Stimulated activated naive B cell treated with anti-CD40 and anti-IgM and Interleukin-4, amounts not matched to agents 10 μg/mL and 1 μg/mL and 100 μg/mL, for 72 hours (primary cell): ENCODE results near the gene TMEM106A.
"Not testable (repeated sequence)": the region's sequence is repeated elsewhere in the genome, so short reads cannot be mapped to it uniquely, and the experiment has no call there.

Experiments
- ATAC-seq, 2 donors: fragments of 150-1000 bp; cut with Tn5 transposase; replicated peaks; 2 replicates each; pipeline ENCODE4 v1.10.0; 2021; ENCODE audit warnings: moderate library complexity in 1 of 2
- DNase-seq: peaks from one replicate; pipeline ENCODE4 v3.0.0; 2021
- H3K27ac Mint-ChIP-seq: one replicate; pipeline ENCODE4 v1.8.0; 2022; ENCODE audit warnings: mild to moderate bottlenecking, mixed read lengths
- H3K27me3 Mint-ChIP-seq, 2 donors: one replicate each; pipeline ENCODE4 v1.8.0; 2022; ENCODE audit warnings: mixed read lengths in 2 of 2
- H3K36me3 Mint-ChIP-seq, 2 donors: one replicate each; pipeline ENCODE4 v1.8.0; 2022; ENCODE audit warnings: mixed read lengths in 2 of 2, mild to moderate bottlenecking in 1 of 2
- H3K4me1 Mint-ChIP-seq, 2 donors: one replicate each; pipeline ENCODE4 v1.8.0; 2022; ENCODE audit warnings: mixed read lengths in 2 of 2, mild to moderate bottlenecking in 1 of 2
- H3K4me3 Mint-ChIP-seq, 2 donors: one replicate each; pipeline ENCODE4 v1.8.0; 2022; ENCODE audit warnings: mild to moderate bottlenecking in 2 of 2, mixed read lengths in 2 of 2, moderate library complexity in 1 of 2
- H3K9me3 Mint-ChIP-seq, 2 donors: one replicate each; pipeline ENCODE4 v1.8.0; 2022; ENCODE audit warnings: mixed read lengths in 2 of 2, mild to moderate bottlenecking in 1 of 2

Gene TMEM106A

GRCh38 chr17:43211480-43212402 lies at the start of gene TMEM106A:
Gene TMEM106A (plus strand): TSS chr17:43211875. CDS start chr17:43213042, 1,167 bp downstream.
- peak; percentile 89 to 91 for ATAC-seq
- Mint-ChIP-seq H3K27me3 (no peaks in the 10 kb centered on the region), H3K4me1 (peaks cover 29 to 36% of the 10 kb centered on the region in 2 donors), H3K36me3 (peaks cover 14 to 31% of the 10 kb centered on the region in 2 donors), H3K27ac (peak within 1 kb of the TSS; percentile 94), H3K9me3 (no peaks in the 10 kb centered on the region), H3K4me3 (peak within 1 kb of the TSS; percentile 97 to 98)
- peak; percentile 63 for DNase-seq

DNA sequence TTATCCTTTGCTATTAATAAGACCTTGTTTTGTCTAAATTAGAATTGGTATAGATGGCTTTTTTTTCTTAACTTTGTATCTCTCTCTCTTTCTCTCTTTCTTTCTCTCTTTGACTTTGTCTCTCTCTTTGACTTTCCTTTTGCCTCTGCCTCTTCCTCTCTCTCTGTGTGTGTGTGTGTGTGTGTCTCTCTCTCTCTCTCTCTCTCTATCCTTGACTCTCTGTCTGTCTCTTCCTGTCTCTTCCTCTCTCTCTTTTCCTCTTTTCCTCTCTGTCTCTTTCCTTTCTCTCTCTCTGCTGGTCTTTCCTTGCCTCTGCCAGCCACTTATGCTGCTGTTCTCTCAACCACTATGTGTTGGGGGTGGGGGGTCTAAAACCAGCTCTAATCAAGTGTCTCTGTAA lies 45.7 kb upstream of the TMEM106A start:
- H3K27ac Mint-ChIP-seq = peak overlapping the region; percentile 26

DNA sequence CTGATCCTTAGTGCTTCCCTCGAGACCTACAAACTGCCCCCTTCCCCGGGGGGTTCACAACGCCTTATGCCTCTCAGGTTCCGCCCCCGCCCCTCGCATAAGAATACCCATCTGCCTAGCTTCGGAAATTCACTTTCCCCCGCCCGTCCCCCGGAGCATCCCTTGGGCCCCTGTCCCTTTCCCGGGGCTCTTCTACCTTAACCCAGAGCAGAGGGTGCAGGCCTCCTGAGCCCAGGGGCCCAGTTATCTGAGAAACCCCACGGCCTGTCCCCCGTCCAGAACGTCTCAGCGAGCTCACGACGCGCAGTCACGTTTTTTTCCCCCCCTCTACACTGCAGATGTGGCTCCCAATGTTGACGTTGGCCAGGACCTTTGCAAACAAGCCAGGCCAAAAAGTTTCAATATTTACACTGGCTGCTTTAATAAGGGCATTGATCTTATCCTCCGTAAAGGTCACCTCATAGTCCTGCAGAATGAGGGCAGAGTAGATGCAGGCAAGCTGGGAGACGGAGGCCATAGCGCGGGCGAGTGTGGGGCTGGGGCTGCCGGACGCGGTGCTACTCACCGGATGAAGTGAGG lies 42.0 kb upstream of the TMEM106A start:
- no peak overlapping the region for H3K4me3 Mint-ChIP-seq
- peaks cover 14 to 26% of the 10 kb centered on the region in 2 donors for H3K4me1 Mint-ChIP-seq
- DNase-seq (peak; percentile 30), ATAC-seq (peak; percentile 19 to 21)
- no peaks in the 10 kb centered on the region for H3K27me3 Mint-ChIP-seq
- H3K36me3 Mint-ChIP-seq = peaks cover 9 to 16% of the 10 kb centered on the region in 2 donors
- no peak overlapping the region for H3K27ac Mint-ChIP-seq
- H3K9me3 Mint-ChIP-seq = no peaks in the 10 kb centered on the region

More for the DNA sequence above, 45.7 kb upstream of the TMEM106A start:
- not testable (repeated sequence) for H3K27me3 Mint-ChIP-seq, ATAC-seq, H3K9me3 Mint-ChIP-seq, DNase-seq
- H3K4me1 Mint-ChIP-seq = peaks cover 13 to 39% of the 10 kb centered on the region in 2 donors
- H3K4me3 Mint-ChIP-seq = peak overlapping the region; percentile 3 to 78
- peaks cover 24 to 36% of the 10 kb centered on the region in 2 donors for H3K36me3 Mint-ChIP-seq

GRCh38 chr17:43170140-43170765 lies 41.4 kb upstream of the TMEM106A start:
- ATAC-seq (peak; percentile 80 to 82), DNase-seq (peak; percentile 87)
- no peaks in the 10 kb centered on the region for H3K9me3 Mint-ChIP-seq
- H3K27me3 Mint-ChIP-seq = no peaks in the 10 kb centered on the region
- peaks cover 14 to 25% of the 10 kb centered on the region in 2 donors for H3K4me1 Mint-ChIP-seq
- no peak overlapping the region for H3K27ac Mint-ChIP-seq
- H3K36me3 Mint-ChIP-seq = peaks cover 9 to 16% of the 10 kb centered on the region in 2 donors
- no peak overlapping the region for H3K4me3 Mint-ChIP-seq

GRCh38 chr17:43170766-43171585 lies 40.7 kb upstream of the TMEM106A start, which contains the start of gene NBR1:
Gene NBR1 (plus strand): TSS chr17:43171214. CDS start chr17:43175800, 4,586 bp downstream.
- DNase-seq (peak; percentile 98), ATAC-seq (peak; percentile 80)
- Mint-ChIP-seq H3K9me3 (no peaks in the 10 kb centered on the region), H3K36me3 (peaks cover 7 to 18% of the 10 kb centered on the region in 2 donors), H3K4me3 (no peak within 1 kb of the TSS), H3K4me1 (peaks cover 17 to 28% of the 10 kb centered on the region in 2 donors), H3K27me3 (no peaks in the 10 kb centered on the region), H3K27ac (no peak within 1 kb of the TSS)

GRCh38 chr17:43171586-43172487 lies 39.8 kb upstream of the TMEM106A start:
- peaks cover 15 to 28% of the 10 kb centered on the region in 2 donors for H3K4me1 Mint-ChIP-seq
- ATAC-seq = no peak
- no peak overlapping the region for H3K27ac Mint-ChIP-seq
- peak; percentile 2 for DNase-seq
- H3K27me3 Mint-ChIP-seq = no peaks in the 10 kb centered on the region
- no peak overlapping the region for H3K4me3 Mint-ChIP-seq
- no peaks in the 10 kb centered on the region for H3K9me3 Mint-ChIP-seq
- H3K36me3 Mint-ChIP-seq = peaks cover 0 to 17% of the 10 kb centered on the region in 2 donors

- no peak overlapping the region for H3K4me3 Mint-ChIP-seq
- H3K27ac Mint-ChIP-seq = peak overlapping the region; percentile 14
- no peaks in the 10 kb centered on the region for H3K9me3 Mint-ChIP-seq
- peaks cover 3 to 22% of the 10 kb centered on the region in 2 donors for H3K36me3 Mint-ChIP-seq
- peaks cover 15 to 21% of the 10 kb centered on the region in 2 donors for H3K4me1 Mint-ChIP-seq
- ATAC-seq (no peak), DNase-seq (no peak)
- H3K27me3 Mint-ChIP-seq = no peaks in the 10 kb centered on the region
Observed at GRCh38 chr17:43175213-43176118, 36.2 kb upstream of the TMEM106A start.

GRCh38 chr17:43176119-43176570 lies 35.5 kb upstream of the TMEM106A start:
- Mint-ChIP-seq H3K4me3 (peak overlapping the region in 1 of 2 donors; percentile 6), H3K36me3 (peaks cover 3 to 25% of the 10 kb centered on the region in 2 donors), H3K4me1 (peaks cover 15 to 21% of the 10 kb centered on the region in 2 donors), H3K27me3 (no peaks in the 10 kb centered on the region), H3K27ac (no peak overlapping the region), H3K9me3 (no peaks in the 10 kb centered on the region)
- no peak for ATAC-seq
- DNase-seq = no peak

DNA sequence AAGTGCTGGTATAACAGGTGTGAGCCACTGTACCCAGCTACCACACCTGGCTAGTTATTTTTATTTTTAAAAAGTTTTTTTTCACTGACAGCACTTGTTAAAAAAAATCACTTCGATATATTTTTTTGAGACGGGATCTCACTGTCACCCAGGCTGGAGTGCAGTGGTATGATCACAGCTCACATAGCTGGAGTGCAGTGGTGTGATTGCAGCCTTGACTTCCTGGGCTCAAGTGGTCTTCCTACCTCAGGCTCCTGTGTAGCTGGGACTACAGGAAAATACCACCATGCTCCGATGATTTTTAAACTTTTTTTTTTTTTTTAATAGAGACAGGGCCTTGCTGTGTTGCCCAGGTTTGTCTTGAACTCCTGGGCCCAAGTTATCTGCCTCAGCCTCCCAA lies 27.8 kb upstream of the TMEM106A start:
- ATAC-seq (no peak), DNase-seq (no peak)
- H3K27me3 Mint-ChIP-seq = no peaks in the 10 kb centered on the region
- H3K27ac Mint-ChIP-seq = no peak overlapping the region
- H3K36me3 Mint-ChIP-seq = peaks cover 20 to 25% of the 10 kb centered on the region in 2 donors
- H3K9me3 Mint-ChIP-seq = no peaks in the 10 kb centered on the region
- no peak overlapping the region for H3K4me3 Mint-ChIP-seq
- H3K4me1 Mint-ChIP-seq = no peaks in the 10 kb centered on the region

- DNase-seq, H3K4me1 Mint-ChIP-seq, H3K27ac Mint-ChIP-seq, ATAC-seq, H3K9me3 Mint-ChIP-seq, H3K4me3 Mint-ChIP-seq, H3K27me3 Mint-ChIP-seq: not testable (repeated sequence)
- H3K36me3 Mint-ChIP-seq = peaks cover 27 to 33% of the 10 kb centered on the region in 2 donors
Observed at GRCh38 chr17:43186656-43187055, 25.0 kb upstream of the TMEM106A start.

DNA sequence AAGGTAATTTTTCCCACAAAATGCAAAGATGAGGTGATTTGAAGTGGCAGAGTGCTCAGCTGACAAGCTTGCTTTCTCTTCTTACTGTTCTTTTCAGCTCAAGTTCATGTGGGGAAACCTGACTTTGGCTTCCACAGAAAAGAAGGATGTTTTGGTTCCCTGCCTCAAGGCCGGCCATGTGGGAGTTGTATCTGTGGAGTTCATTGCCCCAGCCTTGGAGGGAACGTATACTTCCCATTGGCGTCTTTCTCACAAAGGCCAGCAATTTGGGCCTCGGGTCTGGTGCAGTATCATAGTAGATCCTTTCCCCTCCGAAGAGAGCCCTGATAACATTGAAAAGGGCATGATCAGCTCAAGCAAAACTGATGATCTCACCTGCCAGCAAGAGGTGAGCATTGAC lies 18.4 kb upstream of the TMEM106A start:
- Mint-ChIP-seq H3K36me3 (peaks cover 25 to 50% of the 10 kb centered on the region in 2 donors), H3K4me3 (no peak overlapping the region), H3K4me1 (no peaks in the 10 kb centered on the region), H3K27ac (no peak overlapping the region), H3K9me3 (no peaks in the 10 kb centered on the region), H3K27me3 (no peaks in the 10 kb centered on the region)
- DNase-seq (no peak), ATAC-seq (no peak)

- Mint-ChIP-seq H3K9me3 (no peaks in the 10 kb centered on the region), H3K36me3 (peaks cover 21 to 49% of the 10 kb centered on the region in 2 donors), H3K27ac (no peak overlapping the region), H3K4me1 (peaks cover 0 to 3% of the 10 kb centered on the region in 2 donors), H3K27me3 (no peaks in the 10 kb centered on the region), H3K4me3 (no peak overlapping the region)
- DNase-seq (no peak), ATAC-seq (no peak)
Observed at GRCh38 chr17:43199633-43200032, 12.0 kb upstream of the TMEM106A start.
